Activated CD8-positive, alpha-beta memory T cell treated with anti-CD3 and anti-CD28 coated beads for 48 hours (primary cell): ENCODE measurements around the gene LAMTOR5.
"Not testable (repeated sequence)": the region's sequence is repeated elsewhere in the genome, so short reads cannot be mapped to it uniquely, and the experiment has no call there.

ENCODE experiments used
- DNase-seq, 3 experiments: peaks; one replicate each; pipeline ENCODE4 v3.0.0-alpha.2; 2020; ENCODE audit warnings: low read depth in 2 of 3, low spot score in 2 of 3

Gene LAMTOR5

GRCh38 chr1:110407260-110408210 lies at the start of gene LAMTOR5:
Gene LAMTOR5, minus strand, starts transcription at chr1:110407694. Its CDS starts 74 bp downstream, at chr1:110407620.
- DNase-seq: peak; percentile 75 to 84 (median 80)

DNA sequence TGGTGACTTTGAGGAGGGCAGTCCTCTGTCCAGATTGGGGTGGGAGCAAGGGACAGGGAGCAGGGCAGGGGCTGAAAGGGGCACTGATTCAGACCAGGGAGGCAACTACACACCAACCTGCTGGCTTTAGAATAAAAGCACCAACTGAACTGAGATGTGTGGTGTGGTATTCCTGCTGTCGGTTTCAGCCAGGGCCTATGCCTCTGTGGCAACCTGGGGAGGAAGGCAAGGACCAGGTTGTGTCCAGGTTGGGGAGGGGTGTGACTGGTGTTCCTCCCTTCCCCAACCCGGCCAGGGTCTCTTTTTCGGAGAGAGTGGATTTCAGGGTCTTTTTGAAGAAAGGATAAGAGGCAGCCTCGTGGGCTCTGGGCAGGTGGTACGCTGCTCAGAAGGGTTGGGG lies 49.7 kb upstream of the LAMTOR5 start:
- DNase-seq: no peak

DNA sequence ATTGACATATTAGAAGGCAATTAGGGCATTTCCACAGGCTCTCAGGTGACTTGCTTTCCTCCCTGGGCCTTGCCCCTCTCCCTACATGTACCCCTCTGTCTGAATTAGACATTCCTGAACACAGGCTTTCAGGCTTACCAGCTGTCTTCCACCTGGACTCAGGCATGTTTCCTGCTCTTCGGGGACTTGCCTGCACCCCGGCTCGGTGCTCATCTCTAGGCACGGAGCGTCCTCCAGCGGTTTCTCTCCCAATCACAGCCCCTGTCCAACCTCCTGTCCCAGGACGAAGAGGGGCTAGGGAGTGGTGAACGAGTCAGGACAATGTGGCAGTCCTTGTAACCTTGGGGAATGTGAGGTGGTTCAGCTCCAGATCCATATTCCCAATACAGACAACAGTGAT lies 47.7 kb upstream of the LAMTOR5 start:
- no peak for DNase-seq

GRCh38 chr1:110454328-110454727 lies 46.8 kb upstream of the LAMTOR5 start:
- DNase-seq: no peak

GRCh38 chr1:110453829-110454228 lies 46.3 kb upstream of the LAMTOR5 start:
- no peak for DNase-seq

DNA sequence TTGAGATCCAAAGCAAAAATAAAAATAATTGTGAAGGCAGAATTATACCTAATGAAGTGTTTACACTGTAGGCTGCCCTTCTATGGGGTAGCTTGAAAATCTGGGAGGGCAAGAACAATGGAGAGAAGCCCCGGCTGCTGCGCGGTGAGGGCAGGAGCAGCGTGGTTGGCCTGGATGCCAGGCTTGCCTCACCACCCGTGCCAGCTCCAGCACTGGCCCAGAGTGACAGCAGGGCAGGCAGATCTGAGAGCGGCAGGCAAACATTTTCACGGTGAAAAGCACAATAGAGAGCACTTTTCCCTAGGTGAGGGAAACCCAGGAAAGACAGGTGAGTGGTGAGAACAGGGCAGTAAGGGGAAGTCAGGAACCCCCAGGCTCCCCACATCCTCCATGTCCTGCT lies 44.8 kb upstream of the LAMTOR5 start:
- no peak for DNase-seq

DNA sequence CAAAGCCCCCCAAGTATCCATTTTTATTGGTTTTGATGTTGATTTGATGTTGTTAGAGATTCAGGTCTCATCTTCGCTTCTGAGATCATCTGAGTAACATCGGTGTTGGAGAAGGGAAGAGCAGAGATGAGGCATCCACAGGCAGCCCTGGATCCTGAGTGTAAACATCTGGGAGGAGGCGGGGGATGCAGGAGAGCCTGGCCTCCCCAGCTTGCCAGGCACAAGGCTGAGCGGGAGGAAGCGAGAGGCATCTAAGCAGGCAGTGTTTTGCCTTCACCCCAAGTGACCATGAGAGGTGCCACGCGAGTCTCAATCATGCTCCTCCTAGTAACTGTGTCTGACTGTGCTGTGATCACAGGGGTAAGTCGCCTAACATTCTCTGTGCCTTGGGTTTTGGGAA lies 43.4 kb upstream of the LAMTOR5 start, which contains the start of gene PROK1:
Gene PROK1 (plus strand): TSS at position 221 of the 400 bp plus-strand sequence. CDS start 68 bp downstream, at position 289.
- no peak for DNase-seq

- DNase-seq: no peak
Observed at GRCh38 chr1:110449661-110450651, 42.5 kb upstream of the LAMTOR5 start.

DNA sequence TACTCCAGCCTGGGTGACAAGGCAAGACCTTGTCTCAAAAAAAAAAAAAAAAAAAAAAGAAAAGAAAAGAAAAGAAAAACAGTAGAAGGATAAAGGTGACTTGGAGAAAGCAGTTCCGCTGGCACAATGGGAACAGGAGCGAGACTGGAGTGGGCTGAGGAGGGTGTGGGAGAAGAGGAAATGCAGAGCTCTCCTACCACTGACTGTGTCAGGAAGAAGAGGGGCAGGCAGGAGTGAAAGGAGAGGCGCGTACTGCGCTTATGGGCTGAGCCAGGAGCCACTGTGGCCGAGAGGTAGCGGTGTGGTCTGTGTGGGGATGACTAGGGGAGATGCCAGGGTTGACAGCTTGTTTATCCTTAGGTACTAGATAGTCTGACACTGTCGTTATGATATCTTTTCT lies 37.1 kb upstream of the LAMTOR5 start:
- no peak for DNase-seq

GRCh38 chr1:110443451-110443850 lies 36.0 kb upstream of the LAMTOR5 start:
- DNase-seq: no peak

DNA sequence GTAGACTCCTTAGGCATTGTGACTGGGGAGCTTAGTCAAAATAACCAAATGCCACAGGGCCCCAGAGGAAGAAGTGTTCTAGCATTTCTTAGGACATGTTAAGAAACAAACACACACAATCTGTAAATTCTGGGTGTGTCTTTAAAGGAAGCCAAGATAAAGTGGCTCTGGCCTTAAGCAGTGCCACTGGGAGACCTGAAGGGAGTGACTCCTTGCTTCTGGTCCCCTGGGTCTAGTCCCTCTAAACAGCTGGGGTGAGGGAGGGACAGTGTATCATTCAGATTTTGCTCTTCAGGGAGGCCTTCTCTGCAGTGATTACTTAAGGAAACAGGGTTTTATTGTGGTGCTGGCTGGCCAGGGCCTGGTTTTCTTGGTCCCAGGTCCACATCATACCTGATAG lies 34.4 kb upstream of the LAMTOR5 start:
- no peak for DNase-seq

DNA sequence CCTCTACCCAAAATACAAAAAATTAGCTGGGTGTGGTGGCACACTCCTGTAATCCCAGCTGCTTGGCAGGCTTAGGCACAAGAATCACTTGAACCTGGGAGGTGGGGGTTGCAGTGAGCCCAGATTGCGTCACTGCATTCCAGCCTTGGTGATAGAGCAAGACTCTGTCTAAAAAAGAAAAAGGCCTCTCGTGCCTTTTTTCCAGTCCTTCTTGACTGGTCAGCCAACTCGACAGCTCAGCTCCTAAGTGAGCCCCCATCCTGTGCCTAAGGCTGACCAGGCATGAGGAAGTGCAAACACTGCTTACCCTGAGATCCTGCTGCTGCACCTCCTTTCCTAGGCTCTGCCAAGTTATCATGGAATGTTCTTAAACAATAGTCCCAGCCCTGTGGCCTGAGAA lies 33.4 kb upstream of the LAMTOR5 start:
- DNase-seq: no peak

- DNase-seq: not testable (repeated sequence)
Observed at GRCh38 chr1:110439873-110440272, 32.4 kb upstream of the LAMTOR5 start.

DNA sequence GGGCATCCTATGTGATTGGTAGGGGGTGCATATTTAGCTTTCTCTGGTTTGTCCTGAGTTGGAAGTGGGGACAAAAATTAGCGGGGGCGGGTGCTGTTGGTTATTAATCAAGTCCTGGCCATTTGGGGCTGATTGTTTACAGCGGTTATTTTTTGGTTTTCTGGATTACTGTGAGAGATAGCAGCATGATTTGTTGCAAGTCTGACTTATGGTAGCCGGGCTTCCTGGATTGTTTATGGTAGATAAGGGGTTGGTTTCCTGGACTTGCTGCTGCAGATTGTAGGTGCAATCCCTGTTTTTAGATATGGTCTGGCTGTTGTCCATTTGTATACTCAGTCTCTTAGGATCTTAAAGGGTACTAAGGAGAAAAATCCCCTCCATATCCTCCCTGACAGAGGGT lies 31.4 kb upstream of the LAMTOR5 start:
- no peak for DNase-seq

GRCh38 chr1:110437645-110438299 lies 30.3 kb upstream of the LAMTOR5 start:
- DNase-seq: not testable (repeated sequence)

- no peak for DNase-seq
Observed at GRCh38 chr1:110436635-110437034, 29.1 kb upstream of the LAMTOR5 start.

- DNase-seq: no peak
Observed at GRCh38 chr1:110434946-110435345, 27.5 kb upstream of the LAMTOR5 start.

DNA sequence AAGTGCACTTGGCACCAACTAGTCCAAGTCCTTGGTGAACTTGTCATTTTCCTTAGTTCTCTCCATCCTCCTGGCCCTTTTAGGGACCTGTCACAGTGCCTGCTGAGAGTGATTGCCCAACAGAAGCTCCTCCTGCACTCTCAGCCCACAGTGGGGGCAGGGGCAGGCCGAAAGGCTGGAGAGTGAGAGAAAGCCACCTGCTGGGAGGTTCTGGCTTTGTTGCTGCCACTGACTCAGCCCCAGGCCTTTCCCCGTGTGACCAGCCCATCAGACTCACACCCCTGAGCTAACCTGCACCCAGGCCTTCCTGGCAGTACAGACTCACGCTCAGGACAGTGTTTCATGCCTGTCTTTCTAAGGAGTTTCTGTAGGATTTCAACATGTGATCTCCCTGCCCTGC lies 26.3 kb upstream of the LAMTOR5 start:
- no peak for DNase-seq

DNA sequence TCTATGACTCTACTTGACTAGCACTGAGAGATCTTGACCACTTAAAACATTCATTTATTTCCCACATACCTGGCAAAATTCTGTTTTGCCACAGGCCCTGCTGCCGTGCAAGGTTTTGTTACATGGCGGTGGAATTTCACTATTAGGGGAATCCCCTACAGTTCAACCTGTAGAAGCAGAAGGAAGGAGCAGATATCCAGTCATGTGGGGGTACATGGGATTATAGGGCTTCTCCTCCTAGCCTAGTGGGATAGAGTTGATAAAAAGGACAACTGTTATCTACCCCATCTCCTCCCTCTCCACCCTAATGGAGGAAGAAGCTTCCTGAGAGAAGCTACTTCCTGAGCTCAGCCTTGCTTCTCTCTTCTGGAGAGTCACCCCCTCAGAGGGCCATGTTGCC lies 25.7 kb upstream of the LAMTOR5 start:
- no peak for DNase-seq

GRCh38 chr1:110430901-110431300 lies 23.4 kb upstream of the LAMTOR5 start:
- no peak for DNase-seq

DNA sequence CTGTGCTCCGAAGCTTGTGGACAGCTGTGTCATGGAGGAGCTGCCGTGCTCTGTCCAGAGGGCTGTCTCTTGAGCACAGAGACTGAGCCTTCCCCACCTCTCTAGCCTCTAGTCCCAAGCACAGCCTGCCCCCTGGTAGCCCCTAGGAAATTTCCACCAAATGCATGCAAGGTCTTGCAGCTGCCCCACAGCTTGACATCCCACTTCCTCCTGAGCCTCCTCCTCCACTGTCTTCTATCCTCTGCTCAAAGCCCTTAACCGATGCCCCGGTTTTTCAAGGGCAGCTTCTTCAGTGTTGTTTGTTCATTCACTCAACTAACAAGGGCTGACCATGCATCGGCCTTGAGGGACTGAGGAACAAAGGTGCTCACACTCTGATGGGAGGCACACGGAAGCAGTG lies 22.9 kb upstream of the LAMTOR5 start:
- no peak for DNase-seq
